Measurements from ENCODE around the gene NFX1. TPM values are rescaled to one million over a fixed set of nuclear protein-coding genes. Genes with fewer than 3 reads are reported as not detected.
"Not testable (repeated sequence)": the region's sequence is repeated elsewhere in the genome, so short reads cannot be mapped to it uniquely, and the experiment has no call there.

The NFX1 gene
- total and polyA plus RNA-seq, 2 donors (not counting 1 experiment from before 2014, with no cell fraction given), result 30.2 to 39.5 TPM

DNA sequence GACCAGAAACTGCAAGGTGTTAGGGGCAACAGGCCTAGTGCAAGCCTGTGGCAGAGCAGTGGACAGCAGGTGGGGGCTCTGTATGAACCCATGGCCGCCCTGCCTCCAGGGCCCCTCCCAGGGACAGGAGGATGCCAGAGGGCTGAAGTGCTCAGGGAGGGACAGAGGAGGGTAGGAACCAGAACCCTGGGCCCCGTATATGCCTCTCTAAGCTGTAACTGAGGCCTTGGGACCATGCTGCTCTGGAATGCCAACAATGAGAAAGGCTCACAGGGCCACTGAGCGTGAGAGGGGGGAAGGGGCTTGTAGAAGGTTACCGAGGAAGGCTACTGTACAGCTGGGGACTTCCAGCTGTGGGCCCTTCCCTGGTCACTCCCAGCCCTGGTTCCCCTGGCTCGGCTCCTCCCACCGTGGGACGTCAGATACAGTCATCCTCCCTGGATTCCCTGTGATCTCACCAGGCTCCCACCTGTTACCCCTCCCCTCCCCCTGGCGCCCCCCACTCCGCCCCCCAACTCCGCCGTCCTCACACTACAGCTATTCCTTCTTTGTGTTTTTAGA is 91.0 kb downstream of the NFX1 start:
- Histone ChIP-seq H3K4me2 (ENCODE audit: extremely low read depth, insufficient read depth, low read length) (no peak overlapping the region), H3K27ac (ENCODE audit: insufficient read depth, low read length) (no peak overlapping the region)
- DNase-seq (ENCODE audit: low read depth in 2 of 2), result no peak

DNA sequence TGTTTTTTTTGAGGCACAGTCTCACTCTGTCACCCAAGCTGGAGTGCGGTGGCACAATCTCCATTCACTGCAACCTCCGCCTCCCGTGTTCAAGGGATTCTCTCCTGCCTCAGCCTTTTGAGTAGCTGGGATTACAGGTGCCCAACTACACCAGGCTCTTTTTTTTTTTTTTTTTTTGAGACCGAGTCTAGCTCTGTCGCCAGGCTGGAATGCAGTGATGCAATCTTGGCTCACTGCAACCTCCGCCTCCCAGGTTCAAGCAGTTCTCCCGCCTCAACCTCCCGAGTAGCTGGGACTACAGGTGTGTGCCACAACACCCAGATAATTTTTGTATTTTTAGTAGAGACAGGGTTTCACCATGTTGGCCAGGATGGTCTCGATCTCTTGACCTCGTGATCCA is 92.1 kb downstream of the NFX1 start:
- H3K9me3 ChIP-seq (ENCODE audit: control insufficient read depth, insufficient read depth, low read depth, low read length); DNase-seq (ENCODE audit: low read depth in 2 of 2); H2AFZ ChIP-seq (ENCODE audit: low read length); H3K79me2 ChIP-seq (ENCODE audit: control insufficient read depth, insufficient read depth, low read length); H4K20me1 ChIP-seq (ENCODE audit: control insufficient read depth, extremely low read depth, insufficient read depth, low read length); H3K4me1 ChIP-seq (ENCODE audit: control insufficient read depth, extremely low read depth, insufficient read depth, low read length); H3K36me3 ChIP-seq (ENCODE audit: control insufficient read depth, insufficient read depth, low read length); H3K9ac ChIP-seq (ENCODE audit: insufficient read depth, low read length); H3K4me2 ChIP-seq (ENCODE audit: extremely low read depth, insufficient read depth, low read length); H3K4me3 ChIP-seq (replicated peaks in 1 of 4; ENCODE audit: control extremely low read depth in 1 of 4, insufficient read depth in 1 of 4, low read depth in 3 of 4, low read length in 4 of 4); H3K27me3 ChIP-seq (ENCODE audit: control insufficient read depth, insufficient read depth, low read length); H3K27ac ChIP-seq (ENCODE audit: insufficient read depth, low read length): not testable (repeated sequence)

More for the DNA sequence above, 91.0 kb downstream of the NFX1 start:
- Histone ChIP-seq H3K79me2 (ENCODE audit: control insufficient read depth, insufficient read depth, low read length) (no peaks in the 10 kb centered on the region), H3K36me3 (ENCODE audit: control insufficient read depth, insufficient read depth, low read length) (no peaks in the 10 kb centered on the region), H2AFZ (ENCODE audit: low read length) (no peak overlapping the region), H3K4me1 (ENCODE audit: control insufficient read depth, extremely low read depth, insufficient read depth, low read length) (no peaks in the 10 kb centered on the region), H3K27me3 (ENCODE audit: control insufficient read depth, insufficient read depth, low read length) (no peaks in the 10 kb centered on the region), H3K9me3 (ENCODE audit: control insufficient read depth, insufficient read depth, low read depth, low read length) (no peaks in the 10 kb centered on the region), H3K4me3 (replicated peaks in 1 of 4; ENCODE audit: control extremely low read depth in 1 of 4, insufficient read depth in 1 of 4, low read depth in 3 of 4, low read length in 4 of 4) (no peak overlapping the region), H3K9ac (ENCODE audit: insufficient read depth, low read length) (no peak overlapping the region), H4K20me1 (ENCODE audit: control insufficient read depth, extremely low read depth, insufficient read depth, low read length) (no peaks in the 10 kb centered on the region)
- TF ChIP-seq, protein P1, sequence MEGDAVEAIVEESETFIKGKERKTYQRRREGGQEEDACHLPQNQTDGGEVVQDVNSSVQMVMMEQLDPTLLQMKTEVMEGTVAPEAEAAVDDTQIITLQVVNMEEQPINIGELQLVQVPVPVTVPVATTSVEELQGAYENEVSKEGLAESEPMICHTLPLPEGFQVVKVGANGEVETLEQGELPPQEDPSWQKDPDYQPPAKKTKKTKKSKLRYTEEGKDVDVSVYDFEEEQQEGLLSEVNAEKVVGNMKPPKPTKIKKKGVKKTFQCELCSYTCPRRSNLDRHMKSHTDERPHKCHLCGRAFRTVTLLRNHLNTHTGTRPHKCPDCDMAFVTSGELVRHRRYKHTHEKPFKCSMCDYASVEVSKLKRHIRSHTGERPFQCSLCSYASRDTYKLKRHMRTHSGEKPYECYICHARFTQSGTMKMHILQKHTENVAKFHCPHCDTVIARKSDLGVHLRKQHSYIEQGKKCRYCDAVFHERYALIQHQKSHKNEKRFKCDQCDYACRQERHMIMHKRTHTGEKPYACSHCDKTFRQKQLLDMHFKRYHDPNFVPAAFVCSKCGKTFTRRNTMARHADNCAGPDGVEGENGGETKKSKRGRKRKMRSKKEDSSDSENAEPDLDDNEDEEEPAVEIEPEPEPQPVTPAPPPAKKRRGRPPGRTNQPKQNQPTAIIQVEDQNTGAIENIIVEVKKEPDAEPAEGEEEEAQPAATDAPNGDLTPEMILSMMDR (conservative IDR thresholded peaks at IDR 0.05 in 1 of 2, IDR thresholded peaks at IDR 0.05 in 1 of 2; ENCODE audit: low read depth in 1 of 2, low read length in 2 of 2), result no peak
- TF ChIP-seq EZH2 (IDR thresholded peaks at IDR 0.05; ENCODE audit: low read length, missing control alignments), result no peak

DNA sequence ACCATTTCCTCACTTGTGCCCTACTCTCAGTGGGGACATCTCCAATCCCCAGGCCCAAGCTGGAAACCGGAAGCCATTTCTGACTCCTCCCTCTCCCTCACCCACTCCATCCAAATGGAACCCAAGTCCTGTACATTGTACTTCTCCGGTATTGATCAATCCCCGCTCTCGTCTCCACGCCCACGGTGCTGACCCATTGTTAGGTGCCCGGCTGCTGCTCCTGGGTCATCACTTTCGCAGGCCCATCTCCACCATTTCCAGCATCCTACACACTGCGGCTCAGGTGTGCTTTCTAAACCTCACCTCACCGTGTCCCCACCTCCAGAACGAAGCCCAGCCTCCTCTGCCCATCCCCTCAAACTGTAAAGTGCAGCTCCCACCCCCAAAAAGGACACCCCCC is 93.1 kb downstream of the NFX1 start:
- not testable (repeated sequence) for H3K4me3 ChIP-seq (replicated peaks in 1 of 4; ENCODE audit: control extremely low read depth in 1 of 4, insufficient read depth in 1 of 4, low read depth in 3 of 4, low read length in 4 of 4); DNase-seq (ENCODE audit: low read depth in 2 of 2); H3K9ac ChIP-seq (ENCODE audit: insufficient read depth, low read length); H3K9me3 ChIP-seq (ENCODE audit: control insufficient read depth, insufficient read depth, low read depth, low read length); H3K36me3 ChIP-seq (ENCODE audit: control insufficient read depth, insufficient read depth, low read length); H3K4me2 ChIP-seq (ENCODE audit: extremely low read depth, insufficient read depth, low read length); H3K27ac ChIP-seq (ENCODE audit: insufficient read depth, low read length); H3K4me1 ChIP-seq (ENCODE audit: control insufficient read depth, extremely low read depth, insufficient read depth, low read length); H3K79me2 ChIP-seq (ENCODE audit: control insufficient read depth, insufficient read depth, low read length); H4K20me1 ChIP-seq (ENCODE audit: control insufficient read depth, extremely low read depth, insufficient read depth, low read length); H2AFZ ChIP-seq (ENCODE audit: low read length); H3K27me3 ChIP-seq (ENCODE audit: control insufficient read depth, insufficient read depth, low read length)

DNA sequence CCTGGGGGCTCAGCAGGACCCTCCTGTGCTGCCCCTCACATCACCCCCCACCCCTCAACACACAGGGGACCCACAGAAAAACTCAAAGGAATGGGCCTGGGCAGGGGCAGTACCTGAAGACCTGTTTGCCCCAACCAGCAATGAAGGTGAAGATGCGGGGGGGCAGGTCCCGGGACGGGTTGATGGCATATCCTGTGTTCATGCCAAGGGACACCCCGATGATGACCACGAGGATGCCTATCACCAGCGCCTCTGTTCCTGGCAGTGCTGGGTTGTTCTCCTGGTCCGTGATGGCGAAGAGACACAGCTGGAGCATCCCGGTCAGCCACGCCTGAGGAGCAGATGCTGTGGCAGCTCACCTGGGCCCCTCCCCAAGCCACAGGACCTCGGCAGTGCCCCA is 95.2 kb downstream of the NFX1 start:
- not testable (repeated sequence) for H3K27ac ChIP-seq (ENCODE audit: insufficient read depth, low read length); DNase-seq (ENCODE audit: low read depth in 2 of 2); H3K36me3 ChIP-seq (ENCODE audit: control insufficient read depth, insufficient read depth, low read length); H3K79me2 ChIP-seq (ENCODE audit: control insufficient read depth, insufficient read depth, low read length); H3K4me1 ChIP-seq (ENCODE audit: control insufficient read depth, extremely low read depth, insufficient read depth, low read length); H3K9me3 ChIP-seq (ENCODE audit: control insufficient read depth, insufficient read depth, low read depth, low read length); H3K9ac ChIP-seq (ENCODE audit: insufficient read depth, low read length); H2AFZ ChIP-seq (ENCODE audit: low read length); H4K20me1 ChIP-seq (ENCODE audit: control insufficient read depth, extremely low read depth, insufficient read depth, low read length); H3K4me2 ChIP-seq (ENCODE audit: extremely low read depth, insufficient read depth, low read length); H3K27me3 ChIP-seq (ENCODE audit: control insufficient read depth, insufficient read depth, low read length); H3K4me3 ChIP-seq (replicated peaks in 1 of 4; ENCODE audit: control extremely low read depth in 1 of 4, insufficient read depth in 1 of 4, low read depth in 3 of 4, low read length in 4 of 4)

DNA sequence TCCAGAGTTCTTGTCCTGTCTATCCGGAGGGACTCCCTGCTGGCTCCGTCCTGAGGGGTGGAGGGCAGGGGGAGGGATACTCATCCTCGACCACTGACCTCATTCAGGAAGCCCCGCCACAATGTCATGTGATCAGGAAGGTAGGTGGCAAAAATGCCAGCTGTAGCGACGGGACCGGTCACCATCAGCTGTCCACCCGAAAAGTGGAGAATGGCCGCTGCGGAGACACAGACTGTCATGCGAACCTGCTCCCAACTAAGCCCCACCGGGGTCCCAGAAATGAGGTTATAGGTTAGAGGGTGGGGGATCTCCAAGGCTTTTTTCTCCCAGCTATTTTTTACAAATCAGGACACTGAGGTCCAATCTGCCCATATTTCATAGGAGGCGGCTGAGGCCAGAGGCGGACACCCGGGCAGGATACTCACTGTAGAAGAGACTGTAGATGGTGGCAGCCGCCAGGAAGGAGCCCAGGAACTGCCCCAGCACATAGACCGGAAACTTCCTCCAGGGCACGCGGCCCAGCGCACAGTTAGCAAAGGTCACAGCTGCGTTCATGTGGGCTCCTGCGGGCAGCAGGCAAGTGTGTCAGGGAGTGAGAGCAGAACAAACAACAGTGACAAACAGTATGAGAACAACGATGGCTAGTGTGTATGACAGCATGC is 95.8 kb downstream of the NFX1 start:
- not testable (repeated sequence) for H3K4me2 ChIP-seq (ENCODE audit: extremely low read depth, insufficient read depth, low read length); H4K20me1 ChIP-seq (ENCODE audit: control insufficient read depth, extremely low read depth, insufficient read depth, low read length)

DNA sequence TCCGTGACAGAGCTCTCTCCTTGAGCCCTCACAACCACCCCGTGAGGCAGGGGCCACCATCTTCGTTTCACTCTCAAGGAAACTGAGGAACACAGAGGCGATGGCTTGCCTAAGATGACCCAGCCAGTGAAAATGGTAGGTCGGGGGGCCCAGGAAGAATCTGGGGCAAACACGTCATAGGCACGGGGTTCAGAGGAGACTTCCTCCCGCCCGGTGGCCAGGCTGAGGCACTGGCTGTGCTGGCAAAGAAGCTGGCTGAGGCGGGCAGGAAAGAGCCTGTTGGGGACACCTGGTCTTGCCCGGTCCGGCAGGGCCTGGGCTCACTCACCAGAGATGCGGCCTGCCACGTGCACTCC is 96.3 kb downstream of the NFX1 start:
- DNase-seq (ENCODE audit: low read depth in 2 of 2); H3K27ac ChIP-seq (ENCODE audit: insufficient read depth, low read length); H3K9ac ChIP-seq (ENCODE audit: insufficient read depth, low read length); H3K4me3 ChIP-seq (replicated peaks in 1 of 4; ENCODE audit: control extremely low read depth in 1 of 4, insufficient read depth in 1 of 4, low read depth in 3 of 4, low read length in 4 of 4); H3K4me2 ChIP-seq (ENCODE audit: extremely low read depth, insufficient read depth, low read length); H3K9me3 ChIP-seq (ENCODE audit: control insufficient read depth, insufficient read depth, low read depth, low read length); H3K4me1 ChIP-seq (ENCODE audit: control insufficient read depth, extremely low read depth, insufficient read depth, low read length); H3K27me3 ChIP-seq (ENCODE audit: control insufficient read depth, insufficient read depth, low read length); H4K20me1 ChIP-seq (ENCODE audit: control insufficient read depth, extremely low read depth, insufficient read depth, low read length); H3K36me3 ChIP-seq (ENCODE audit: control insufficient read depth, insufficient read depth, low read length); H3K79me2 ChIP-seq (ENCODE audit: control insufficient read depth, insufficient read depth, low read length); H2AFZ ChIP-seq (ENCODE audit: low read length): not testable (repeated sequence)

More for the DNA sequence above, 95.8 kb downstream of the NFX1 start:
- H3K36me3 ChIP-seq (ENCODE audit: control insufficient read depth, insufficient read depth, low read length); H3K27me3 ChIP-seq (ENCODE audit: control insufficient read depth, insufficient read depth, low read length); H3K27ac ChIP-seq (ENCODE audit: insufficient read depth, low read length); H3K4me1 ChIP-seq (ENCODE audit: control insufficient read depth, extremely low read depth, insufficient read depth, low read length); DNase-seq (ENCODE audit: low read depth in 2 of 2); H2AFZ ChIP-seq (ENCODE audit: low read length); H3K79me2 ChIP-seq (ENCODE audit: control insufficient read depth, insufficient read depth, low read length); H3K4me3 ChIP-seq (replicated peaks in 1 of 4; ENCODE audit: control extremely low read depth in 1 of 4, insufficient read depth in 1 of 4, low read depth in 3 of 4, low read length in 4 of 4); H3K9ac ChIP-seq (ENCODE audit: insufficient read depth, low read length); H3K9me3 ChIP-seq (ENCODE audit: control insufficient read depth, insufficient read depth, low read depth, low read length): not testable (repeated sequence)

Measured in fibroblast of lung (primary cell).